ENCODE data around the gene C4A. TPM values are rescaled to one million over a fixed set of nuclear protein-coding genes. Genes with fewer than 3 reads are reported as not detected.

C4A gene
- total RNA-seq: 13.1 and 13.6 TPM in 2 replicates

DNA sequence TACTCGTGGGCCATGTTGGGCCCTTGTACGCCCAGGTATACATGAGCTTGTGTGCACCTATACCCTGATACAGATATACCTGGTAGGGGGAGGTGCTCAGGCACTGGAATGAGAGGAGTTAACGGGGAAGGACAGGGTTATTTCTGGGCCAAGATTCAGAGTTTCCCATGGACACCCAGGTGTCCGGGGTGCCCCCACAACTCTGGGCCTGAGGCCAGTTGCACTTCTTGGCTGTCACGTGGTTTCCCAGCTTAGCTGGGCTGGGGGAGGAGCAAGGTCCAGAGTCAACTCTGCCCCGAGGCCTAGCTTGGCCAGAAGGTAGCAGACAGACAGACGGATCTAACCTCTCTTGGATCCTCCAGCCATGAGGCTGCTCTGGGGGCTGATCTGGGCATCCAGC lies at the start of gene C4A:
Gene C4A (plus strand): TSS at position 314 of the 400 bp plus-strand sequence. CDS start 51 bp downstream, at position 365.

DNA sequence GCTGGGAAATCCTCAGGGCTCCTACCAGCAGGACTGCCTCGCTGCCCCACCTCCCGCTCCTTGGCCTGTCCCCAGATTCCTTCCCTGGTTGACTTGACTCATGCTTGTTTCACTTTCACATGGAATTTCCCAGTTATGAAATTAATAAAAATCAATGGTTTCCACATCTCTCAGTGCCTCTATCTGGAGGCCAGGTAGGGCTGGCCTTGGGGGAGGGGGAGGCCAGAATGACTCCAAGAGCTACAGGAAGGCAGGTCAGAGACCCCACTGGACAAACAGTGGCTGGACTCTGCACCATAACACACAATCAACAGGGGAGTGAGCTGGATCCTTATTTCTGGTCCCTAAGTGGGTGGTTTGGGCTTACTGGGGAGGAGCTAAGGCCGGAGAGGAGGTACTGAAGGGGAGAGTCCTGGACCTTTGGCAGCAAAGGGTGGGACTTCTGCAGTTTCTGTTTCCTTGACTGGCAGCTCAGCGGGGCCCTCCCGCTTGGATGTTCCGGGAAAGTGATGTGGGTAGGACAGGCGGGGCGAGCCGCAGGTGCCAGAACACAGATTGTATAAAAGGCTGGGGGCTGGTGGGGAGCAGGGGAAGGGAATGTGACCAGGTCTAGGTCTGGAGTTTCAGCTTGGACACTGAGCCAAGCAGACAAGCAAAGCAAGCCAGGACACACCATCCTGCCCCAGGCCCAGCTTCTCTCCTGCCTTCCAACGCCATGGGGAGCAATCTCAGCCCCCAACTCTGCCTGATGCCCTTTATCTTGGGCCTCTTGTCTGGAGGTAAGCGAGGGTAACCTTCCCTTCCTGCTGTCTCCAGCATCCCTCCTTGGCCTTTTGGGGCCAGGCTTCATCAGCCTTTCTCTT lies 36.1 kb upstream of the C4A start, which contains the start of gene CFB:
Gene CFB (plus strand): TSS at position 589 of the 863 bp plus-strand sequence. CDS start 127 bp downstream, at position 716.

DNA sequence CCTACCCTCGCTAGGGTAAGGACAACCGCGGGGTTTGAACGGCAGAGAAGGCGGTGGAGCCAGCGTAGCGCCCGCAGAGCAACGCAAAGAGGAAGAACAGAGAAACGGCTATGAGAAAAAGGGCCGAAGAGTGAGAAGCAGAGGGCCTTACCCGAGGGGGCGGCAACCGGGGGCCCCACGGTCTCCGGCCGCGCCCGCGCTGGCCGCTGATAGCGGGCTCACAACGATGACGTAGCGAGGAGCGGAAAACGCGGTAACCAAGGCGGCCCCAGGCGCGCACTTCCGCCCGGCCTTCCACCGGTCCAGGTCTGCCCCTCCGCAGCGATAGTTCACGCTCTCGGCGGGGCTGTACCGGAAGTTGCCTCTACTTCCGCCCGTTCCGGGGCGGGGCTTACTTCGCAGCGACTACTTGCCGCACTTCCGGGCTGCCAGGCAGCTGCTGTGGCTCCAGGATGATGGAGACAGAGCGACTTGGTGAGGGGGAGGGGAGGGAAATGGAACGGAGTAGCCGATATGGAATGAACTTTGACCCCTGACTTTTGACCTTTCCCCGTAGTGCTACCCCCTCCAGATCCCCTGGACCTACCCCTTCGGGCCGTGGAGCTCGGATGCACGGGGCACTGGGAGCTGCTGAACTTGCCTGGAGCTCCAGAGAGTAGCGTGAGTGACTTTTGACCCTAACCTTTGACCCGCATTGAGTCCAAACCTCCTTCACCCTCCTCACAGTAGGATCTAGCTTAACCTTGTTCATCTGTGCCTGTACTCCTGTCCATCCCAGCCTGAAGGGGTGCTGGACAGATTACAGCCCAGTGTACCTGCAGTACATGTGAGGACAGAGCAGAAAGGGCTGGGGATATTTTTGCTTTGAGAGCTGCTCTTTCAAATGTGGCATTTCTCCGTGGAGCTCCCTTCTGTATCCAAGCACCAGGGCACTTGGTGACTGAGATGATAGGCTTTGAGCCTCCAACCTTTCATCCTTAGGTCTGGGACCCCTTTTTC lies 22.8 kb upstream of the C4A start, which contains the start of the genes NELFE and SKIC2:
Gene NELFE (minus strand): TSS at position 231 of the 999 bp plus-strand sequence. CDS start 525 bp downstream, outside the sequence.
Gene SKIC2 (plus strand): TSS at position 435 of the 999 bp plus-strand sequence. CDS start 18 bp downstream, at position 453.

DNA sequence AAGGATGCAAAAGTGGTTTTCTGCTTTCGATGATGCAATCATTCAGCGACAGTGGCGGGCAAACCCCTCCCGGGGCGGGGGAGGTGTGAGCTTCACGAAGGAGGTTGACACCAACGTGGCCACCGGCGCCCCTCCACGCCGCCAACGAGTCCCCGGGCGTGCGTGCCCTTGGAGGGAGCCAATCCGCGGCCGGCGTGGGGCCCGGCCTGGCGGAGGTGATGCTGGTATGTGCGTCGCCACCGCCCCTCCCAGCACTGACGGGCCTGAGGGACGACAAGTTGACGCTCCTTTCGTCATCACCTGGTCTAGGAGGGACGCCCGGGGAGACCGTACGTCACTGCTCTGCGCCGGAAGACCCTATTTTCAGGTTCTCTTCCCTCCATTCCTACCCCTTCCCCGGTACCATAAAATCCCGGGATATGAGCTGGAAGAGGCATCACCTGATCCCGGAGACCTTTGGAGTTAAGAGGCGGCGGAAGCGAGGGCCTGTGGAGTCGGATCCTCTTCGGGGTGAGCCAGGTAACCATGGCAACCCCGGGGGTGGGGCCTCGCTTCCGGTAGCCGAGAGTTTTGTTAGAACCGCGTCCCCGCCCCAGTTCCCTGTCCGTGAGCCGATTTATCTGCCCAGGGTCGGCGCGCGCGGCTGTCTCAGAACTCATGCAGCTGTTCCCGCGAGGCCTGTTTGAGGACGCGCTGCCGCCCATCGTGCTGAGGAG lies 9.7 kb upstream of the C4A start, which contains the start of gene DXO:
Gene DXO (minus strand): TSS at position 146 of the 716 bp plus-strand sequence. CDS start 463 bp downstream, outside the sequence.

DNA sequence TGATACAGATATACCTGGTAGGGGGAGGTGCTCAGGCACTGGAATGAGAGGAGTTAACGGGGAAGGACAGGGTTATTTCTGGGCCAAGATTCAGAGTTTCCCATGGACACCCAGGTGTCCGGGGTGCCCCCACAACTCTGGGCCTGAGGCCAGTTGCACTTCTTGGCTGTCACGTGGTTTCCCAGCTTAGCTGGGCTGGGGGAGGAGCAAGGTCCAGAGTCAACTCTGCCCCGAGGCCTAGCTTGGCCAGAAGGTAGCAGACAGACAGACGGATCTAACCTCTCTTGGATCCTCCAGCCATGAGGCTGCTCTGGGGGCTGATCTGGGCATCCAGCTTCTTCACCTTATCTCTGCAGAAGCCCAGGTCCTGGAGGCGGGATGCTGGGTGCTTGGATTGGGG lies 32.7 kb downstream of the C4A start, which contains the start of gene C4B:
Gene C4B (plus strand): TSS at position 249 of the 400 bp plus-strand sequence. CDS start 51 bp downstream, at position 300.

DNA sequence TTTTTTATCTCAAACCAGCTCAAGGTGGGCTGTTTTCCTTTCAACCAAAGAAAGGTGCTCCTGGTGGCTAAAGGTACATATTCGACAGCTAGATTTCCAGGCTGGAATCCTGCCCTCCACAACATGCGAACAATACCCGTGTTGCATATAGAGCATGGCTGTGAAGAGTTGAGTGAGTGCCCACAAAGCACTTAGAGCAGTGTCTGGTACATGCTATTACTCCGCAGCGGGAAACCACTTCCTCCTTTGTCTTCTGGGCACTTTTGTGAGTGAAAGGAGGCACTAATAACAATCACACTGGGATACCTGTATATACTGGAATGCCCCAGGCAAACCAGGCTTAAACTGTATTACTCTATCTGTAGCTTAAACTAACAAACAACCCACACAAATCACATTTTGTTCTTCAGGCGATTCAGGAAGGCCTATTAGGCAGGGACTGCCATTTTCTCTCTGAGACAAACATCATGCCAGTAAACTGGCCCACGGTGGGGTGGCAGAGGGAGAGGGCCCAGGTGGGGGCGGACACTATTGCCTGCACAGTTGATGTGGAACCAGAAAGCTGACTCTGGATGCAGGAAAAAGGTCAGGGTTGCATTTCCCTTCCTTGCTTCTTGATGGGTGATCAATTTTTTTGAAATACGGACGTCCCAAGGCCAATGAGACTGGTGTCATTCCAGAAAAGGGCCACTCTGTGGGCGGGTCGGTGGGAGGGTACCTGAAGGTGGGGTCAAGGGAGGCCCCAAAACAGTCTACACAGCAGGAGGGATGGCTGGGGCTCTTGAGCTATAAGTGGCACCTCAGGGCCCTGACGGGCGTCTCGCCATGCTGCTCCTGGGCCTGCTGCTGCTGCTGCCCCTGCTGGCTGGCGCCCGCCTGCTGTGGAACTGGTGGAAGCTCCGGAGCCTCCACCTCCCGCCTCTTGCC lies 56.0 kb downstream of the C4A start, which contains the start of gene CYP21A2:
Gene CYP21A2 (plus strand): TSS at position 818 of the 927 bp plus-strand sequence. CDS start 8 bp downstream, at position 826.

Other genes with a start within 250 kb of the C4A start
- gene CLIC1, start 245.5 kb upstream of the C4A start, total RNA-seq: 521 and 664 TPM in 2 replicates
- 2.7 and 3.6 TPM in 2 replicates for gene MSH5, start 242.1 kb upstream of the C4A start, total RNA-seq
- 0.26 and 1.3 TPM in 2 replicates for gene SAPCD1, start 219.4 kb upstream of the C4A start, total RNA-seq
- 0.79 and 0.86 TPM in 2 replicates for gene VWA7, start 204.7 kb upstream of the C4A start, total RNA-seq
- 28.1 and 36.1 TPM in 2 replicates for gene VARS1, start 186.3 kb upstream of the C4A start, total RNA-seq
- gene LSM2, start 175.1 kb upstream of the C4A start, total RNA-seq: 17.8 and 19.1 TPM in 2 replicates
- 1.7 and 2.3 TPM in 2 replicates for gene HSPA1L, start 166.8 kb upstream of the C4A start, total RNA-seq
- 92.2 and 182 TPM in 2 replicates for gene HSPA1A, start 166.5 kb upstream of the C4A start, total RNA-seq
- gene HSPA1B, start 154.3 kb upstream of the C4A start, total RNA-seq: 149 and 280 TPM in 2 replicates
- gene NEU1, start 119.2 kb upstream of the C4A start, total RNA-seq: 73.7 and 87.3 TPM in 2 replicates
- 0.52 TPM in 1 of 2 replicates, not detected in the other for gene SLC44A4, start 103.1 kb upstream of the C4A start, total RNA-seq
- 76.3 and 106 TPM in 2 replicates for gene EHMT2, start 84.4 kb upstream of the C4A start, total RNA-seq
- 9.6 and 14.6 TPM in 2 replicates for gene ZBTB12, start 80.0 kb upstream of the C4A start, total RNA-seq
- gene C2, start 54.3 kb upstream of the C4A start, total RNA-seq: 0.86 and 2.0 TPM in 2 replicates
- 33.7 and 56.8 TPM in 2 replicates for gene CFB, start 36.0 kb upstream of the C4A start, total RNA-seq
- 81.3 and 85.3 TPM in 2 replicates for gene NELFE, start 23.1 kb upstream of the C4A start, total RNA-seq
- 55.6 and 56.4 TPM in 2 replicates for gene SKIC2, start 22.9 kb upstream of the C4A start, total RNA-seq
- 7.7 and 8.2 TPM in 2 replicates for gene DXO, start 9.9 kb upstream of the C4A start, total RNA-seq
- 8.8 and 15.4 TPM in 2 replicates for gene C4B, start 32.7 kb downstream of the C4A start, total RNA-seq
- under 0.01 TPM in 1 of 2 replicates, not detected in the other for gene CYP21A2, start 56.4 kb downstream of the C4A start, total RNA-seq
- gene TNXB, start 127.3 kb downstream of the C4A start, total RNA-seq: 10.6 and 39.2 TPM in 2 replicates
- 10.2 and 12.0 TPM in 2 replicates for gene ATF6B, start 146.2 kb downstream of the C4A start, total RNA-seq
- gene FKBPL, start 148.2 kb downstream of the C4A start, total RNA-seq: 7.3 and 8.9 TPM in 2 replicates
- 0.09 and 0.32 TPM in 2 replicates for gene PRRT1, start 169.9 kb downstream of the C4A start, total RNA-seq
- gene PPT2, start 172.1 kb downstream of the C4A start, total RNA-seq: 18.6 and 39.7 TPM in 2 replicates
- 1.6 and 2.4 TPM in 2 replicates for gene EGFL8, start 182.5 kb downstream of the C4A start, total RNA-seq
- gene AGPAT1, start 194.0 kb downstream of the C4A start, total RNA-seq: 21.9 and 22.2 TPM in 2 replicates
- gene RNF5, start 196.3 kb downstream of the C4A start, total RNA-seq: 14.4 and 15.6 TPM in 2 replicates
- gene AGER, start 202.2 kb downstream of the C4A start, total RNA-seq: 0.16 and 0.17 TPM in 2 replicates
- gene PBX2, start 208.1 kb downstream of the C4A start, total RNA-seq: 27.9 and 31.4 TPM in 2 replicates
- gene GPSM3, start 210.6 kb downstream of the C4A start, total RNA-seq: 0.17 and 0.95 TPM in 2 replicates
- 0.77 and 0.79 TPM in 2 replicates for gene NOTCH4, start 242.0 kb downstream of the C4A start, total RNA-seq

All from bronchial smooth muscle cell (primary cell).